ENCODE measurements around the gene ISYNA1.

Gene ISYNA1

GRCh38 chr19:18437491-18438330 lies at the start of gene ISYNA1:
Gene ISYNA1 (minus strand): TSS chr19:18438133. CDS start chr19:18437979, 154 bp downstream.
- DNase-seq (ENCODE audit: low spot score): peak; percentile 63

- no peak for DNase-seq (ENCODE audit: low spot score)
Measured at GRCh38 chr19:18486746-18487145, 48.8 kb upstream of the ISYNA1 start.

GRCh38 chr19:18484992-18485391 lies 47.1 kb upstream of the ISYNA1 start:
- no peak for DNase-seq (ENCODE audit: low spot score)

- DNase-seq (ENCODE audit: low spot score): no peak
Measured at GRCh38 chr19:18483119-18483890, 45.4 kb upstream of the ISYNA1 start.

GRCh38 chr19:18481505-18482222 lies 43.7 kb upstream of the ISYNA1 start:
- no peak for DNase-seq (ENCODE audit: low spot score)

- DNase-seq (ENCODE audit: low spot score): no peak
Measured at GRCh38 chr19:18480006-18480691, 42.2 kb upstream of the ISYNA1 start.

- peak; percentile 83 for DNase-seq (ENCODE audit: low spot score)
Measured at GRCh38 chr19:18478545-18479311, 40.8 kb upstream of the ISYNA1 start.

- no peak for DNase-seq (ENCODE audit: low spot score)
Measured at GRCh38 chr19:18477974-18478373, 40.0 kb upstream of the ISYNA1 start.

GRCh38 chr19:18477042-18477779 lies 39.3 kb upstream of the ISYNA1 start:
- no peak for DNase-seq (ENCODE audit: low spot score)

- no peak for DNase-seq (ENCODE audit: low spot score)
Measured at GRCh38 chr19:18476507-18477041, 38.6 kb upstream of the ISYNA1 start.

GRCh38 chr19:18475762-18476331 lies 37.9 kb upstream of the ISYNA1 start:
- DNase-seq (ENCODE audit: low spot score): no peak

- no peak for DNase-seq (ENCODE audit: low spot score)
Measured at GRCh38 chr19:18475004-18475453, 37.1 kb upstream of the ISYNA1 start.

- no peak for DNase-seq (ENCODE audit: low spot score)
Measured at GRCh38 chr19:18474366-18474887, 36.5 kb upstream of the ISYNA1 start.

GRCh38 chr19:18473706-18474087 lies 35.8 kb upstream of the ISYNA1 start:
- no peak for DNase-seq (ENCODE audit: low spot score)

GRCh38 chr19:18473003-18473705 lies 35.2 kb upstream of the ISYNA1 start:
- DNase-seq (ENCODE audit: low spot score): no peak

- no peak for DNase-seq (ENCODE audit: low spot score)
Measured at GRCh38 chr19:18470787-18471186, 32.9 kb upstream of the ISYNA1 start.

- DNase-seq (ENCODE audit: low spot score): peak; percentile 33
Measured at GRCh38 chr19:18469069-18469846, 31.3 kb upstream of the ISYNA1 start.

GRCh38 chr19:18468517-18468916 lies 30.6 kb upstream of the ISYNA1 start:
- no peak for DNase-seq (ENCODE audit: low spot score)

Measured in COLO829 (cell line).